ENCODE data around the gene SND1. TPM values are rescaled to one million over a fixed set of nuclear protein-coding genes. Genes with fewer than 3 reads are reported as not detected.

Gene SND1
- total and polyA plus RNA-seq, 2 donors (not counting 1 experiment from before 2014, with no cell fraction given): 44.4 to 165 TPM

GRCh38 chr7:127909424-127910152 lies 257.6 kb downstream of the SND1 start:
- no peak for DNase-seq
- Histone ChIP-seq H3K36me3 (replicated peaks in 1 of 2; ENCODE audit: control extremely low read depth in 1 of 2, control insufficient read depth in 1 of 2, extremely low read depth in 1 of 2, insufficient read depth in 2 of 2, low read length in 1 of 2) (peaks cover 0 to 15% of the 10 kb centered on the region in 2 experiments), H3K9me3 (ENCODE audit: control extremely low read depth in 1 of 3, control insufficient read depth in 2 of 3, insufficient read depth in 1 of 3, low read length in 2 of 3) (no peaks in the 10 kb centered on the region), H3K4me2 (replicated peaks; ENCODE audit: low read depth, low read length, poor library complexity, severe bottlenecking) (no peak overlapping the region), H3K9ac (ENCODE audit: low read length) (no peak overlapping the region), H3K4me3 (ENCODE audit: control extremely low read depth in 1 of 5, extremely low read depth in 1 of 5, insufficient read depth in 1 of 5, low read depth in 2 of 5, low read length in 4 of 5) (no peak overlapping the region), H4K20me1 (ENCODE audit: control insufficient read depth, insufficient read depth, low read length, poor library complexity, severe bottlenecking) (no peaks in the 10 kb centered on the region), H3K79me2 (ENCODE audit: control insufficient read depth, insufficient read depth, low read length) (peaks cover 3% of the 10 kb centered on the region), H3K27ac (ENCODE audit: low read length in 2 of 2) (no peak overlapping the region), H3K27me3 (replicated peaks in 1 of 4; ENCODE audit: control extremely low read depth in 1 of 4, control insufficient read depth in 3 of 4, insufficient read depth in 4 of 4, low read length in 3 of 4) (no peaks in the 10 kb centered on the region), H3K4me1 (ENCODE audit: control insufficient read depth in 2 of 2, insufficient read depth in 2 of 2, low read length in 2 of 2) (peaks cover 19 to 29% of the 10 kb centered on the region in 2 donors), H2AFZ (ENCODE audit: insufficient read depth, low read depth, low read length, poor library complexity, severe bottlenecking) (no peak overlapping the region)
- H3K4me1 Mint-ChIP-seq: peaks cover 42% of the 10 kb centered on the region
- no peak overlapping the region for H3K4me3 Mint-ChIP-seq
- H3K9me3 Mint-ChIP-seq (ENCODE audit: insufficient read depth): no peaks in the 10 kb centered on the region
- TF ChIP-seq CTCF (IDR thresholded peaks at IDR 0.05) (no peak), EZH2 (IDR thresholded peaks at IDR 0.05; ENCODE audit: borderline replicate concordance, insufficient read depth, low read depth, low read length, poor library complexity, severe bottlenecking) (no peak)
- WGBS (ENCODE audit: insufficient coverage): 89% methylated on average over 1 of the region's 3 CpGs
- H3K27me3 Mint-ChIP-seq: no peaks in the 10 kb centered on the region
- ATAC-seq (ENCODE audit: low read depth): no peak
- ChIA-PET CTCF (no interaction called here), POLR2A (no interaction called here)
- intact Hi-C loops (cut with micrococcal nuclease): loop anchor here (10.0 kb wide), 1 partner anchor 125 kb away; the partner anchor contains the start of gene LRRC4
- H3K27ac Mint-ChIP-seq: no peak overlapping the region

- peaks cover 36% of the 10 kb centered on the region for H3K4me1 Mint-ChIP-seq
- no peak overlapping the region for H3K4me2 ChIP-seq (replicated peaks; ENCODE audit: low read depth, low read length, poor library complexity, severe bottlenecking)
- H3K4me1 ChIP-seq (ENCODE audit: control insufficient read depth in 2 of 2, insufficient read depth in 2 of 2, low read length in 2 of 2): peaks cover 21 to 28% of the 10 kb centered on the region in 2 donors
- DNase-seq (no peak), ATAC-seq (ENCODE audit: low read depth) (no peak)
- CTCF ChIA-PET: interaction anchor here (0.7 kb wide), 1 partner anchor 268 kb away, joined by 3 read pairs; no protein-coding TSS in a partner anchor
- no peaks in the 10 kb centered on the region for H4K20me1 ChIP-seq (ENCODE audit: control insufficient read depth, insufficient read depth, low read length, poor library complexity, severe bottlenecking)
- 77% methylated on average over 3 of the region's 3 CpGs for WGBS (ENCODE audit: insufficient coverage)
- H3K79me2 ChIP-seq (ENCODE audit: control insufficient read depth, insufficient read depth, low read length): peaks cover 3% of the 10 kb centered on the region
- no peak overlapping the region for H3K27ac Mint-ChIP-seq
- no peaks in the 10 kb centered on the region for H3K27me3 ChIP-seq (replicated peaks in 1 of 4; ENCODE audit: control extremely low read depth in 1 of 4, control insufficient read depth in 3 of 4, insufficient read depth in 4 of 4, low read length in 3 of 4)
- intact Hi-C loops (cut with micrococcal nuclease): loop anchor here (10.0 kb wide), 1 partner anchor 124 kb away; the partner anchor contains the start of gene LRRC4
- no peak overlapping the region for H3K4me3 Mint-ChIP-seq
- no peak overlapping the region for H3K4me3 ChIP-seq (ENCODE audit: control extremely low read depth in 1 of 5, extremely low read depth in 1 of 5, insufficient read depth in 1 of 5, low read depth in 2 of 5, low read length in 4 of 5)
- no peaks in the 10 kb centered on the region for H3K9me3 ChIP-seq (ENCODE audit: control extremely low read depth in 1 of 3, control insufficient read depth in 2 of 3, insufficient read depth in 1 of 3, low read length in 2 of 3)
- no peak overlapping the region for H3K27ac ChIP-seq (ENCODE audit: low read length in 2 of 2)
- H3K27me3 Mint-ChIP-seq: no peaks in the 10 kb centered on the region
- H3K9ac ChIP-seq (ENCODE audit: low read length): no peak overlapping the region
- peaks cover 0 to 12% of the 10 kb centered on the region in 2 experiments for H3K36me3 ChIP-seq (replicated peaks in 1 of 2; ENCODE audit: control extremely low read depth in 1 of 2, control insufficient read depth in 1 of 2, extremely low read depth in 1 of 2, insufficient read depth in 2 of 2, low read length in 1 of 2)
- no peak overlapping the region for H2AFZ ChIP-seq (ENCODE audit: insufficient read depth, low read depth, low read length, poor library complexity, severe bottlenecking)
- TF ChIP-seq CTCF (IDR thresholded peaks at IDR 0.05): no peak
- TF ChIP-seq EZH2 (IDR thresholded peaks at IDR 0.05; ENCODE audit: borderline replicate concordance, insufficient read depth, low read depth, low read length, poor library complexity, severe bottlenecking): no peak
- no peaks in the 10 kb centered on the region for H3K9me3 Mint-ChIP-seq (ENCODE audit: insufficient read depth)
- POLR2A ChIA-PET: no interaction called here
Measured at GRCh38 chr7:127910670-127911069, 258.7 kb downstream of the SND1 start.

Data from B cell (primary cell).